NCI-H2107 (cell line): ENCODE results near the gene PTPN20.

Experiments used
- DNase-seq: peaks from one replicate; lab custom pipeline; 2025; lab: John Stamatoyannopoulos, UW

Gene PTPN20

DNA sequence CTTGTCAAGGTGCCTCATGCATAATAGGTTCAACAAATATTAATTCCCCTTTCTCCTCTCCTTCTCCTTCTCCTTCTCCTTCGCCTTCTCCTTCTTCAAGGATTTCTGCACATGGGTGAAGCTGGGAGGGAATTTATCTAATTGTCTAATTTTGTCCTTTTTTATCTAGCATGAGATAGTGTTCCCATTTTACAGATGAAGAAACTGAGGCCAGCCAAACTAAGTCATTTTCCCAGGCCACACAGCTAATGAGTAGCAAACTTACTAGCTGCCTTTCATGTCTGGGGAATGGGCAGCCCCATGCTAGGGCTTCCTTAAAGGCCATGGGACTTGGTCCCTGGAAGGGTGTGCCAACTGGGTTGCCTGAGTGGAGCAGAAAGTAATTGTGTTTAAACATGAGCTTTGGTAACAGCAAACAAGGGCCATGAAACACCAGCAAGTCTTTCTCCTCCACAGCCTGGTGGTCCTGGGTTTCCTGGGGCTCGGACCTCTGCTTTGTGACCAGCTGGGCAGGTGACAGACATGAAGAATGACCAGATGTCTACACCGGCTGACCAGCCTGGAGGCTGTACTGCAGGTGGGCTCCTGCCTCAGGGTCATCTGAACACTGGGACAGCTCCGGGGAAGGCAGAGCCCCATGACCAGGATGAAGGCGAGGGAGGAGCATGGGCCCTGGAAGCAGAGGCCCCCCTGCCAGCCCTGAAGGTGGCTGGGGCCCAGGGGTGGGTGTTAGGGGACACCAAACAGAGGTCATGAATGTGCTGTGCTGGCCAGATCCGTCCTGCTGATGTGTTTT, 138.0 kb downstream of the PTPN20 start:
- no peak for DNase-seq

DNA sequence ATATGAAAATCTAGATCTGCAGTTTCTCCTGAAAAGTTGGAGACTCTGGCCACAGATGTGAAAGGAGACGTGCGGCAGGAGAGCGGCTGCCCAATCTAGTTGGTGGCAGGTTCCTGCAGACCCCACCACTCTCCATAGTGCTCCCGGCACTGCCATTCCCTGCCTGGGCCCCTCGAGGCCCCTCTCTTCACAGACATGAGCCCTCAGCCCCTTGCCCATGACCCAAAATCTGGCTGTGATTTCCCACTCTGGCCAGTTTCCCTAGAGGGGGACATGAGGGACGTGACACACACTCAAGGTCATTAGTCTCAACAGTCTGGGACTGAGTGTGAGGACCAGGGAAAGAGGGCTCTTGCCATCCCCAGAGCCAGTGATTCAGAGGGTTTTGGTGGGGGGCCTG, 138.7 kb downstream of the PTPN20 start:
- no peak for DNase-seq

DNA sequence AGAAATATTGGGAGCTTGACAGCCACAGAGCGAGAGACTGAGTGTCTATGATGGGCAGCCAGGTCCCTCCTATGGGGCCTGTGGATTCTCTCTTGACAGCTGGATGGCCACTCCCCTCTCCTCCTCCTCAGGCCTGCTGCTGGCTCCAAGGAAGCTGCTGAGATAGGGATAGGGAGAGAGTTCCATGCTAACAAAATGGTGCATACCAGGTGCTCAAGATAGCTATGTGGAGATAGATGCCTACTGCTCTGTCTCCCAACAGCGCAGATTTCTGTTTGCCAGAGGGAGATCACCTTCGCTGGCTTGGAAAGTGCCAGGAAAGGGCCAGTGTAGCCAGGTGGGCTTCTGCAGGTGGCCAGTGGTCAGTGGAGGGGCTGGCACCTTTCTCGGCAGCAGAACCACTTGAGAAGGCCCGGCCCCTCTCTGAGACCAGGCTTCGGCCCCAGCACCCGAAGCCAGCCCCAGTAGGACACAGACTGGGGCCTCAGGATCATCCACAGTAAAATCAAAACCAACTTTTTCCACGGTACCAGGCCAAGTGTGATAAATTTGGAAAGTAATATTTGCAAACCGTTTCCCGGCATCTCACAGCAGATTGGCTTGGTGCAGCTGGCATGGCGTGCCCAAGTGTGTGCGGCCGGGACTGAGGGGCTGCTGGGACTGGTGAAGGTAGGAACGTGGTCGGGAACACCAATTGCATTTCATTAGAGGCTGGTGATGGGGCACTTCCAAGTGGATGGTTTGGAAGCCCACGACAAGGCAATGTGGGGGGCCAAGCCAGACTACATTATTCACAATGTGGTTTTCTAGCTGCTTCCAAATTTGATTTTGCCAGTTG, 139.6 kb downstream of the PTPN20 start:
- no peak for DNase-seq

DNA sequence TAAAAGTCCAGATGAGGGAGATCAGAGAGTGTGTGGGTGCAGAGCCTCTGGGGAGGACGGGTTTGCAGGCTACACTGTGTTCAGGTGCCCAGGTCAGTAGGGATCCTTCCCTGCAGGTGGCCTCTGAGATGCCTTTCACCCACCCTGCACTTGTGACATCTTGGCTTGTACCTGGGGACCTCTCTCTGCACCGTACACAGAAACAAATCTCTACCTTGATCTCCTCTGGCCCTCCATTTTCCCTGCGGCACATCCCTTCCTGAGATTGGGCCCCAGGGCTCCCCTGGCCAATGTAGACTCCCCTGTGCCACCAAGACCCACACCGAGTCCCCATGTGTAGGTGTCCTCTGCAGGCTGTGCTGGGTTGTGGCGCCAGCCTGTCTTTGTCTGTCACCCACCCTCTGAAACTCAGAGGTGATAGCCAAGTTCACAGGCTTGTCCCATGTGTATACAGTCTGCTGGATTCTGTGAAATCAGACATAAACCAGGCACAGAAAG, 140.6 kb downstream of the PTPN20 start:
- DNase-seq: no peak
